GM12864 (cell line): ENCODE measurements around the gene ACSS2.

Experiments used
- DNase-seq: peaks from one replicate; pipeline ENCODE4 v3.0.0-alpha.2; 2011; ENCODE audit warnings: low read depth
- H3K4me3 ChIP-seq: 2 replicates; pipeline ENCODE4 v1.5.1; 2011; ENCODE audit warnings: mild to moderate bottlenecking, low read depth, low read length, control low read depth
- CTCF ChIP-seq: IDR thresholded peaks from 2 replicates; pipeline ENCODE4 v1.5.1; 2011; ENCODE audit warnings: low read depth, mild to moderate bottlenecking, moderate library complexity, low read length, control low read depth, inconsistent platforms; ENCODE audit errors: missing control alignments

The ACSS2 gene

GRCh38 chr20:34915749-34916455, 39.5 kb downstream of the ACSS2 start:
- TF ChIP-seq CTCF: no peak
- no peak for DNase-seq
- H3K4me3 ChIP-seq: no peak overlapping the region

- DNase-seq: no peak
- no peak overlapping the region for H3K4me3 ChIP-seq
- TF ChIP-seq CTCF: no peak
Observed at GRCh38 chr20:34916774-34917354, 40.5 kb downstream of the ACSS2 start.

GRCh38 chr20:34920055-34920454, 43.6 kb downstream of the ACSS2 start:
- DNase-seq: no peak
- no peak for TF ChIP-seq CTCF
- H3K4me3 ChIP-seq: no peak overlapping the region

GRCh38 chr20:34921436-34921835, 45.0 kb downstream of the ACSS2 start:
- no peak for TF ChIP-seq CTCF
- no peak overlapping the region for H3K4me3 ChIP-seq
- no peak for DNase-seq

- no peak for TF ChIP-seq CTCF
- no peak overlapping the region for H3K4me3 ChIP-seq
- DNase-seq: no peak
Observed at GRCh38 chr20:34922654-34923381, 46.4 kb downstream of the ACSS2 start.

GRCh38 chr20:34923414-34923813, 47.0 kb downstream of the ACSS2 start:
- TF ChIP-seq CTCF: no peak
- no peak overlapping the region for H3K4me3 ChIP-seq

More at GRCh38 chr20:34923414-34923813, 47.0 kb downstream of the ACSS2 start:
- no peak for DNase-seq
